Tibial nerve (tissue), 4 donors: ENCODE measurements around the gene CERCAM.

Source experiments
- CTCF ChIP-seq, 5 experiments: fragments of 200-600 bp in 3 of 5; fragments of 450-650 bp in 2 of 5; sonication (generic) in 3 of 5; IDR thresholded peaks; one replicate each; pipeline ENCODE4 v1.5.1; 2016 to 2019; ENCODE audit warnings: antibody characterized with exemption in 5 of 5, mild to moderate bottlenecking in 3 of 5, moderate library complexity in 2 of 5
- EP300 ChIP-seq, 2 donors: sonication (generic); formaldehyde crosslinking; IDR thresholded peaks; one replicate each; pipeline ENCODE4 v1.6.1; 2017; ENCODE audit warnings: antibody characterized with exemption in 2 of 2, mild to moderate bottlenecking in 1 of 2
- POLR2A ChIP-seq, 2 donors: fragments of 450-650 bp; IDR thresholded peaks; one replicate each; pipeline ENCODE4 v1.6.1; 2017; ENCODE audit warnings: antibody characterized with exemption in 2 of 2, mild to moderate bottlenecking in 2 of 2, moderate library complexity in 2 of 2

GRCh38 chr9:128371630-128372117, 49.0 kb upstream of the CERCAM start:
- TF ChIP-seq CTCF (IDR thresholded peaks at IDR 0.05) (no peak), EP300 (IDR thresholded peaks at IDR 0.05) (no peak), POLR2A (IDR thresholded peaks at IDR 0.05) (no peak)
